T-helper 1 cell treated with Interleukin-12 subunit alpha and Interleukin-12 subunit beta and Interleukin-4 antibody, amounts not matched to agents 30 ng/mL and 1 ng/mL, for 36 hours (primary cell): ENCODE measurements around the gene ROBO1. TPM values are rescaled to one million over a fixed set of nuclear protein-coding genes. Genes with fewer than 3 reads are reported as not detected.

Experiments used
- intact Hi-C: fragments of 100-400 bp; cut with micrococcal nuclease; formaldehyde crosslinking; loops from one replicate; pipeline ENCODE4 v1.15.1; 2024
- total RNA-seq: library from RNA; stranded (reverse); gene quantifications from 2 replicates; pipeline ENCODE4 v1.2.3, GENCODE V29; 2022

The ROBO1 gene
- total RNA-seq, 1 donor from 2014 or later = 0.93 TPM

DNA sequence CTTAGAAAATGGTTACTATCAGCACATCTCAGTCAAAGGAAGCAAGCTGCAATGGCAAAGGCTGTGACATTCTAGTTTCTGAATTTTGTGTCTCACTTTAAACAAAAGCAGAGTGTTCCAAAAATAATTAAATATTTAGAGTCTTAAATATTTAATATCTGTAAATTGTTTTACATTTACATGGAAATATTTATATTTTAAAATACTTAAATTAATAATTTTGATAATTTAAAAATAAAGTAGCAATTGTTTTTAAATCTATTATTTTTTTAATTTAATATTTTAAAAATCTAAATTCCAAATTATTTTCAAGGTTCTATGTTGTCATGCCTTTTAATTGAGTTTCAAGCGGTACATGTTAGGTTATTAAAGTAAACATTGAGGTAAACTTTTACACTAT is 843.1 kb downstream of the ROBO1 start:
- intact Hi-C loops = no loop called here

DNA sequence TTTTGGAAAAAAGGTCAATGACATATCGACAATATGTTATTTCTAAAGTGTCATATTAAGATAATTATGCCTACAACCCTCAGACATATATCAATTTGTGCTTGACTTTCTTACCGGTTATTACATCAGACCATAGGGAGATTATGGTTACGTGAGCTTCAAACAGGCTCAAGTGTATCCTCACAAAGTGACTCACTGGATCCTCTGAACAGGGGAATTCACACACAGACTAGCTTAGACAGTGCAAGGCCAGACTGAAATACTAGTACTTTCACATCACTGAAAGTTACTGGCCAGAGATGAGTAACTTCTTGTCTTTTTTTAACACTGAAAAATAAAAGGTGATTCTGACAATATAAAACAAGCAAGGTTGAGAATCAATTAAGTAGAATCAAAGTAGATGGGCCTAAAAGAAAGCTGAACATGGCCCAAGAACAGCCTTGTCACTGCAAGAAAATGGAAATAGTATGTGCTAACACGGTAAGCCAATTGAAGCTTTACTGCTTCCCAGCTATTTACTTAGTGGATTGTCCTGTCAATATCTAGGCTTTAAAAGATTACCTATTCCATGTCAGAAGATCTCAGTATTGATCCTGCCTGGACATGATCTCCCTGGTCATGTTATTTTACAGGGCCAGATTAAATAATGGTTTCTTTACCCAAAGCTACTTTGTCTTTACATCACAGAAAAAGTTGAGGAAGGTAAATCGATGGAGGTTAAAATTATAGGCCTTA is 848.6 kb downstream of the ROBO1 start:
- intact Hi-C loops = no loop called here

DNA sequence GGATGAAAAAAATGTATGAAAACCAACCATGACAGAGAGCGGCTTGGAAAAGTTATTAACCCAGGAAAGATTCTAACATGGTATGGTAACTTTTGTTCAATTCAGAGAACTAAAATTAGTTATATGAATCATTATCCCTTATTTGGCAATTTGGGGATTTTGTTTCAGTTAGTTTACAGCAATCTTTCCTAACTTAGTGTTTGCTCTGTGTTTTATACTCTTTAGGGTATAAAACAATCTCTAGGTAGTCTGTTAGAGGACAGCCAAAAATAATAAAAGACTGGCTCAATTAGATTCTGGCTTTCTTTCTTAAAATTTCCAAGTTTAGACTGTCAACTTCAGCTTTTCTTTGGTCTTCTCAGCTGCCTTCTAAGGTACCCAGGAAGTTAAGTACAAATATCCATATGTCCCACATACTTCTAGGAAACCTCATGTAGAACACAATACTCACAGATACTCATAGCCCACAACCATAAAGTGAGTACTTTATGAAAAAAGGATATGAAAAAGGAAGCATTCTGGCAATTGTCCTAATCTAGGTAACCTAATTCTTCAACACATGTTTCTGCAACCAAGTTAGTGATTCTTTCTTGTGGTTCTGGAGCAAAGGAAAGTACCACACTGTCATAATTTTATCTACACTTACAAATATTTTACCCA is 849.3 kb downstream of the ROBO1 start:
- intact Hi-C loops = no loop called here

DNA sequence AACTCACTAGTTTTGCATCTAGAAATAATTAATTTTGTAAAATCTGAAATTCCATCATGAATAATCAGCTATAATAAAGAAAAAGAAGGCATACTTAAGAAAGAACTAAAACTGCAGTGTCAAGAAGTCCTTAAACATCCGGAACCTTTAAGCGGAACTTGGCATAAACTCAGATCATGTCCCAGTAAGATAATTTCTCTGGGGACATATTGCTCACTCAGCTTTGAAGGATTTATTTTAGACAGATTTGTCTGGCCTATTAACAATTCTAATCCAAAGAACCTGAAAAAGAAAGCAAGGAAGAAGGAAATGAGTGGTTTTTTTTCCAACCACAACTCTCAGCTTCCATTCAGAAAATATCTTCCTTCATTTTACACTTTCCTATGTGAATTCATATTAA is 850.3 kb downstream of the ROBO1 start:
- intact Hi-C loops = no loop called here

DNA sequence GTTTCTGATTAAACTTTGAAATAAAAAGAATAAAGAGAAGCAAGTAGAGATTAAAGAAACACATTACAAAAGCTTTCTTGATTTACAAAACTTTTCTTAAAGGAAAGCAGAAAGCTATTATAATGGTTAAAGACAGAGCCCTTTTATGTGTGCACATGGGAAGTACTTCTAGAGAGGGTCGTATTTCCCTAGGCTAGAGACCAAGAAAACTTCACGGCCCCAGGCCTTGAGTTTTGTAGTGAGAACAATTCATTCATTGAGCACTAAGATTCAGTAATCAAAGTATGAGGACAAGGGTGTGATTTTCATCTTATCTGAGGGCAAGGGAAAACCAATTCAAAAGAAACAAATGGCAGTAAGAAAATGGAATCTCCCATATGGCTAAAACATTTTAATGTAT is 854.1 kb downstream of the ROBO1 start:
- intact Hi-C loops = no loop called here

DNA sequence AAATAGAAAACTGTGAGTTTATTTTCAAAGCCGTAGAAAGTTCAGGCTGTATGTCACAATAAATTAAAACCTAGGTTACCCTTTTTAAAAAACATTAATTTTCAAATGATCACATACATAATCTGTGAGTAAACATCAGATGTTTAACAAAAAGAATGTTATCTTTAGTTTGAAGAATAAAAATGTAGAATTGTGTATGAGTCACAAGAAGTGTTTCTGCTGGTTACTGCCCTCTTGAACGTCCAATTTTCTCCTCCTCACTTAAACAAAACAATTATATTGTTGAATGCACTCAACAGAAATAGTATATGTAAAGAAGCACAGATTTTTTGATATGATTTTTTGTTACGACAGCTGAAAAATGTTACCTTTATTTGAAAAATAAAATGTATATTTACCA is 855.1 kb downstream of the ROBO1 start:
- intact Hi-C loops = no loop called here

DNA sequence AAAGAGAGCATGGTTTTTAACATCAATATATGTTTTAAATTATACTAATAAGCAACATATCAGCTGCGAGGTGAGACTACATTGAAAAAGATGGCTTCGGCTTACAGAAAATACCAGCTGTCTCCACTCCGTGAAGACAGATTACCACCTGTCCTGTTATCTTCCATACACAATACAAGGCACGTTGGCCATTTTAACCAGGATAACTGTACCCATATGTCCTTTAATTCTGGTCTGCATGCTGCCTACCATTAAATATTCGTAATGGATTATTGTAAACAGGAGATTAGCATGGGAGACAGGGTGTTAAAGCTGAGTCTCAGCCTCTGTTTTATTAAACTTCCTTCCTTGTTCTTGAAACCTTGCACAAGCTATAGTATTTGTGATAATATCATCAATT is 855.5 kb downstream of the ROBO1 start:
- intact Hi-C loops = no loop called here

DNA sequence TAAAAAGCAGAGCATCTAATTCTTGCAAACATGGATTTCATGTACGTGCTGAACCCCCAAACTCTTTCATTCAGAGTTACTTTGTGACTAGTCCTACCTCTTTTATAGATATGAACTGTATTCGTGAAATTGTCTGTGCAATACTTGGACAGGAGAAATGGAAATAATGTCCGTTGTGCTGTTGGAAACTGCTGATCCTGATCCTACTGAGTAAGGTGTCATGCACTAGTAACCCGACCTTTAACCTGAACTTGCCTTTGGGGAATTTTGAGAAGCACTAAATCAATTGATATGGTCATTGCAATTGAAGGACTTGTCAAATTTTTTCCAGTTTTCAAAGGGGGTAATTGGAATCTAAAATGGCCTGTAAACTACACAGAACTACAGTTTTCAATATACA is 856.4 kb downstream of the ROBO1 start:
- intact Hi-C loops = no loop called here

DNA sequence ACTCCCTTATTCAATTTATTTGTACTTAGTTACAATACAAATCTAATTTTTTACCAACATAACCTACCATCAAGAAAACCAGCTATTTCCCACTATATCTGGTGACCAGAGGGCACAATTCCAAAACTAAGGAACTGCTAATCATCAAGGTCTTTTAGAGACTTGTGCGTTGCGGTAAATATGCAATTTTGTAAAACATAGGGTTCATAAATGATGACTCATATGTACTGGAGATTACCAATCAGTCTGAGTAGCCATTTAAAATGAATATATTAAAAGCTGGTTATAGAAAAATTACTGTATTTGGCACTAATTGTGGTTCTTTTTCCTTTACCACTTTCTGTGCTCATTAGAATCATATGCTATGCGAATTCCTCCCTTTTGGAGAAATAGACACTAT is 859.6 kb downstream of the ROBO1 start:
- intact Hi-C loops = no loop called here

DNA sequence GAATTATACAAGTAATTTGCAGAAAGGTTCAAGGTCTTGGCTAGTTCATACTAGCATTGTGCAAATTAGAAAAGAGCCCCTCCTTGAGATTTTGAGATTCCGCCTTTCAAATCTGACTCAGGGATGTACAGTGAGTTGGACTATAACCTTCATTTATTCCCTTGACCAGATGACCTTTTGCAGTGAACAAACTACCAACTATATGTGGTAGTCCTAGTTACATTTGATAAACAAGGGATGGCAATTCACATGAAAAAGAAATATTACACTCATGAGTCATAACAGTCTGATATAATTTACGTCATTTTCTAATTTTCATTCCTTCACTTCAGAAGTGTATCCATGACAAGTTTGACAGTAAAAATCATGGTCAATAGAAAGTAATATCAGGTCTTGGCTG is 860.4 kb downstream of the ROBO1 start:
- intact Hi-C loops = no loop called here

DNA sequence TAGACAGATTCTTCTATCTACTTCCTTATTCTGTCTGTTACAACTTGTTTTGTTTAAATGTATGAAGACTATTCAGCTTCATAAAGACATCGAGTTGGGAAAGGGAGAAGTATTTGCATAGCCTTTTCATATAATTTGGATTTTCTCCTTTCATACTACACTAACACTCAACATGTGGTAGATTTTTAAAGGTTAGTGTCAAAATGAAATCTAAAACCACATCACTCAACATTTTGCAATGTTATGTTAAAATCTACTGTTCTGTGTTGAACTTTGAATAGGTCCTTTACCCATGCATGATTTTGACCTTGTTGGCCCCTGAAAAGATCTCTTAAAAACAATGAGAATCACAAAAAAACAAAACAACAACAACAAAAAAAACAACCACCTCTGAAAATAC is 860.9 kb downstream of the ROBO1 start:
- intact Hi-C loops = no loop called here

DNA sequence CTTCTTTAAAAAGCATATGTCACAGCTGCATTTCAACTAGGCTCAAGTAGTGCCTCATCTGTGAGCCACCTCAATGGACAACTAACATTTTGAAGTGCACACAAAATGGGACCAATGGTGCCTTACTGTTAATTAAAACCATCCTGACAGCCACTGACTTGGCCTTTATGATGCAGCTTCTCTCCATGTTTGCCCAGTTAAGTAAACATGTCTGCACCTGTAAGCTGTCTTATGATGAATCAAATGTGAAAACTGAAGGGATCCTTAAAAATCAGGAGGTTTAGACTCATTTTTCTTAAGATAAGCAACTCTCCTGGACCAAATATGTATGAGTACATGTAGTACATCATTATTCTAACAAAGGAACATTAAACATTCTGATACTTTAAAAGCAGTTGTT is 861.6 kb downstream of the ROBO1 start:
- intact Hi-C loops = no loop called here

DNA sequence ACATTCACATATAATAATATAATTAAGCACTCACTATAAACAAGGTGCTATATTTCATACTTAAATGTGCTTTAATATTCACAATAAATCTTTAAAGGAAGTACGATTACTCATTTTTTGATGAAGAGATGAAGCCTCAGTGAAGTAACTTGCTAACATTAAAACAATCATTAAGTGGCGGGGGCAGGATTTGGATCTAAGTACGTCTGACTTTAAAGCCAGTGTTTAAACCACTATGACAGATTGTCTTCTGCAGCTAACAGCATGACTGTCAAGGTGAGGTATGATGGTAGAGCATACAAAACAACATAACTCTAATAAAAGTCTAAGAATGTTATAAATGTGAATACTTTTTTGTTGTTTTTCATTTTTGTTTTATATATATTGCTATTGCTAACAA is 862.1 kb downstream of the ROBO1 start:
- intact Hi-C loops = no loop called here

DNA sequence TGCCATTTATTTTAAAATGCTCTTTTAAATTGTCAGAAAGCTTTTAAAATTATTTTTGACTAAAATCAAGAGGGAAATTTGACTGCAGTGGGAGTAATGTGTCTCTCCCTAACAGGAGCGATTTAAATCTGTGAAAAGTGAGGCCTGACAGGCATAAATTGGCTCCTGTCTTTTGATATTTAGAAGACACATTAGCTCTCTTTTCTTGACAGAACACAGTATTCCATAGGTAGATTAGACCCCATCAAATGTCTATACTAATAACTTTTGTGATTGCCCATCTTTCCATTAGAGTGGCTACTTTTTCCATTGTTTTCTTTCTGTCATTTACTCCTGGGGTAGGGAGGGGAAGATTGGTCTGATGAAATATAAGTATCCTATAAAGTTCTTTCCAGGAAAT is 866.3 kb downstream of the ROBO1 start:
- intact Hi-C loops = no loop called here

DNA sequence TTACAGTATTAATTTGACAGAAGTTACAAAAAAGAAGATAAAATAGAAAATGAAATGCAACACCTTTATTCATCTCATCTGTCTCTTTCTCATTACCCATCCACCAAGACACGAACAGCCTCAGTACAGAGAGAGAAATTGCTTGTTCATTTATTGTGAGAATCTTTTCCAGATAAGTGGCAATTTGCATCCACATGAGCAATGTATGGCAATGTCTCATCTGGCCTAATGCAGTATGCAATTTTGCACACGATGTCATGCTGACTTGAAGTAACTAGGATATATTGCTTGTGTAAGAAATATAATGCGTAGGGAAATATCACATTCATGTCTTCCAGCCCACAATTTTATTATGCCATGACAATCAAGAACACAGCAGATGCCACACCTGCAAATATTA is 866.9 kb downstream of the ROBO1 start:
- intact Hi-C loops = no loop called here

DNA sequence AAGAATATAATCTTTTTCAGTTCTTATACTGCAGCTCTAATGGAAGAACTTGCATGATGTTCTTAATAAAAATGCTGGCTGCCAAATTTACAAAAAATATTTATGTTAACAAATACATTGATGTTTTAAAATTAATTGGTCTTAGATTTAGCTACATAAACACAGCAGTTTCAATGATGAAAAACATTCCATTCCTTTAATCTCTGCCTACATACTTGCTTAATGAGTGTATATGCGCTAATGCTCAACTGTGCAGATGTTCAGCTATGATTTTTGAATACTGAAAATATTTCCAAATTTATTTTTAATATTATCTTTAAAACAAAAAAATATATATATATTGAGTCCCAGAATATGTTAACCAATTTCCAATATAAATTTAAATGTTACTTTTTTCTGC is 867.4 kb downstream of the ROBO1 start:
- intact Hi-C loops = no loop called here

DNA sequence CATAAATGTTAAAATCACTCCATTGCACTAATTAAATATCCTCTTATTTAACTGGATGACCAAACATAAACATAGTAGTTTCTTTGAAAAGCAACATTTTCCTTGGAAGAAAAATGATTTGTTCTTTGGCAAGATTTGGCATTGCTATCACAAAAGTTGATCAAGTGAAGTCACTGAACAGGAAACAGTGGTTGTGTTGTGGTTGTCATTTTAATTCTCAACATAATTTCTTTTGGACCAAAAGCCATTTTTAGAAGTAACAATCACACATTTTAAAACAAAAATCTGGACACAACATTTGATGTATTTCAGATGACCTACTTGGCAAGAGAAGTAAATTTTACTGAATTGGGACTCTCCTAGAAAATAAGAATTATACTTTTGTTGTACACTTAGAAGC is 872.3 kb downstream of the ROBO1 start:
- intact Hi-C loops = no loop called here

DNA sequence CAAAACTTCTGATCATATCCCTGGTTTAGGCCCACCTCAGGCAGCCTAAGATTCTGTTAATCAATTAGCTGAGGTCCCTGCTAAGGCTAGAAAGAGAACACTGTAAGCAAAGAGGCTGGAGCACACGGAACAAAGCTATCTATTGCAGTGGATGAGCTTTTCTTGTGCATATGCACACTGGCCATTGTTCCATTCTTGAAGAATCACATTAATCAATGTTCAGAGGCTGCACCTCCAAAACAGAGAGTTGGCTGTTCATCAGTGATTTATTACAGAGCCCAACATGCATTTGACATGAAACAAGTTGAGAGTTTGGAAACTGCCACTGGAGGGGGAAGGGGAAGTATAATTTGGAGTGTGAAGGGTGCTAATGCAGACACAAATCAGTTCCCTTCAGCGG is 873.0 kb downstream of the ROBO1 start:
- intact Hi-C loops = no loop called here

DNA sequence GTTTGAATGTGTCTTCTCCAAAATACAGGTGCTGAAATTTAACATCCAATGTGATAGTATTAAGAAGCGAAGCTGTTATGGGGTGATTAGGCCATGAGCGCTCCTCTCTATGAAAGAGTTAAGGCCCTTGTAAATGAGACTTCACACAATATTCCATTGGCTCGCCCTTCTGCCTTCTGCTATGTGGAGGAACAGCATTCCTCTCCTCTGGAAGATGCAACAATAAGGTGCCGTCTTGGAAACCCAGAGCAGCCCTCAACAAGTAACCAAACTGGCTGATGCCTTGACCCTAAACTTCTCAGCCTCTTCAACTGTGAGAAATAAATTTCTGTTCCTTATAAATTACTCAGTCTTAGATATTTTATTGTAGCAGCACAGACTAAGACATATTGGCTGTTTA is 874.6 kb downstream of the ROBO1 start:
- intact Hi-C loops = no loop called here

DNA sequence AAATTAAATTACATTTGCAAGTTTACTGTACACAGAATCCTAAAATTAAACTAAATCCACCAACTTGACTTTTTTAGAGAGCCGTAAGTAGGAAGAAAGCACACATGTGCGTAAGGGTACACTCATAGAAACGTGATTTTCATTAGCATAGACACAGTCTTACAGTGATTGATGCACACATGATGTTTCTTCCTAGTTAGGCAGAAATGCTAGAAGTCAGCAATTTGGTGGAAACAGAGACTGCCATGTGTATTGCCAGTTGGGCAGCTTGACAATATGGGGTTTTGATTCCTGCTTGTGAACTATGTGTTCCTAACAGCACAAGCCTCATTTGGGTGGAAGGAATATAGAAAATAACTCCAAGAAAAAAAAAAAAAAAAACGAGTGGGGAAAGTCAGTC is 878.5 kb downstream of the ROBO1 start:
- intact Hi-C loops = no loop called here

DNA sequence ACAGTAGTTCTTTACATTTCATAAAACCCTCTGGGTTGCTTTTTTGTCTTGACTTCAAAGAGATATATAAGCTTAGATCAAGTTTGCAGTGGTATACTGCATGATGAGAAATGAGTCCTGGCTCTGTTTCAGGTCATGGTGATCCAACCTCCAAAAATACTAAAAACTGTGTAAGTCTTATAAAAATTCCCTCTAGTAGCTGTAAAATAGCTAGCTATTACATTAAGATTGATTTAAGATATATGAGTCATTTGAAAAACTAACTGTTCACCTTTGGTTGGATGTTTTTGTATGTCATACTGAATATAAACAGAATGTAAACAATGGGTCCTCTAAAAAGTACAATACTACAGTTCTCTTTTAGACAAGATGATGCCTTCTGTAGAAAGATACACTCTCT is 879.2 kb downstream of the ROBO1 start:
- intact Hi-C loops = no loop called here

DNA sequence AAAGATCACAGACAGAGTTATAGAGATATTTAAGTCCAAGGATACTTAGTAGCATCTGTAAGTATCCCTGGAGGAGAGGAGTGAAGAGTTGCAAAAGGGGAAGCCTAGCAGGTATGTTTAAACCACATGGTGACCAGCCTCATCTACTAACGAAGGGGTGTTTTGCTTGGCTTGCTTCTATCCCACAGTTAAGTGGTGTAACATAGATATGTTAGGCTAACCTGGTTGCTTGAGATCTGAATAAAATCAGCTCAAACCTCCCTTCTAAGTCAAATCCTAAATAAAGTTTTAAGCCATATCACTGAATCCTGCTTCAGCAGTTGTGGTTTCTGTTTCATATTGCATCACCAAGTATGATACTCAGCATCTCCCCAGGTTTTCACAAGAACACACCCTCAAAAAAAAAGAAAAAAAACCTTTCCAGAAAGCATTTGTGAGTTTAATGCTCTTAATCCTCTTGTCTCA is 880.2 kb downstream of the ROBO1 start:
- intact Hi-C loops = no loop called here

DNA sequence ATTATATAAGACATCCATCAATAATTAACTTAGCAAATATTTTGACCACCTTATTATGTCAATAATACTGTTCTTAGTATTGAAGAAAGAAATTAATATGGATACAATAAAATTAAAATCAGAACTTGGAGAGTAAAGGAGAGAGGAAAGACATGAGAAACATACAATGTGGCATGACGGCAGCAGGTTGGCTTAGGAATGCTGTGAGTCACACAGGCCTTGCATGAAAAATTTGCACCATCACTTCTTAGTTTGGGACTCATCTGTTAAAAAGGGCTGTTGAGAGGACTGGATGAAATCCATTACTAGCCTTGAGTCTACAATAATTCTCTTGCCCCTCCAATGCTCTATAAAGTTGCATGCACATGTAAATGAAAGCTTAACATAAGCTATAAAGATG is 880.8 kb downstream of the ROBO1 start:
- intact Hi-C loops = no loop called here
